Superior temporal gyrus (tissue), 1 donor: ENCODE results near the gene TARBP1.
A peak's percentile ranks its signal among the peaks of the same experiment; 100 is the strongest.
"Not testable (repeated sequence)": the region's sequence is repeated elsewhere in the genome, so short reads cannot be mapped to it uniquely, and the experiment has no call there.

ENCODE experiments used
- DNase-seq: peaks from one replicate; pipeline ENCODE4 v3.0.0-alpha.2; 2016; ENCODE audit errors: extremely low spot score

The TARBP1 gene

GRCh38 chr1:234478481-234479309 is at the start of gene TARBP1:
Gene TARBP1, minus strand, starts transcription at chr1:234479179. Its CDS starts 76 bp downstream, at chr1:234479103.
- peak; percentile 73 for DNase-seq

DNA sequence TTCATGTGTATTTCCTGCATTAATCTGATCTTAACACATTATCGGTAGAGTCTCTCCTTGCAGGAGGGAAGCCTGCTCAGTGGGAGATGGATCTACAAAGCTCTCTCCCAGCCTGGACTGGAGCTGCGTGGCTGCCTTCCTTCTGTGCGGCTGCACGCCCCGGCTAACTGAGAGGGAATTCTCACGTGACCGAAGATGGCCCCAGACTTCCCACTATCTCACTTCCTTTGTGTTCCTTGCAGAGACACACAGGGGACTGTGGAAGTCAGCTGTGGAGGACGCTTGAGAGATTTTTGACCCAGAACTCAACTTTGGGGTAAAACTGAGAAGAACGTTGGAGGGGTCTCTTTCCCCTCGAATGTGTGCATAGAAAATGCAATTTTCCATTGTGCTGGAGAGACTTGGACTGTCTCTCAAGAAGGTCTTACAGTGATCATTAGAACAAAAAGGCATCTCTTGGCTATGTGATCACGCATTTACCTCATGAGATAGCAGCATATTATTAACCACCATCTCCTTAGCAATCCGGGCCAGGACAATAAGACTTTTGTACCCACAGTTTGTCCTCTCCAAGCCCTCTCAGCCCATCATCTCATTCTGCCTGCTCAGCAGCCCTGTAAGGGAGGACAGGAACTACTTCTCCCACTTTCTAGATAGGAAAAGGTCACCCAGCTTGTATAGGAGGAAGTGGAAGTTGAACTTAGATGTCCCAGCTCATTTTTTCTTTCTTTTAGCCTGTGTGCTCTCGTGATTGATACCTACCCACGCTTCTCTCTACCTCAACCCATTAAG is 49.3 kb upstream of the TARBP1 start:
- DNase-seq, result peak; percentile 67

DNA sequence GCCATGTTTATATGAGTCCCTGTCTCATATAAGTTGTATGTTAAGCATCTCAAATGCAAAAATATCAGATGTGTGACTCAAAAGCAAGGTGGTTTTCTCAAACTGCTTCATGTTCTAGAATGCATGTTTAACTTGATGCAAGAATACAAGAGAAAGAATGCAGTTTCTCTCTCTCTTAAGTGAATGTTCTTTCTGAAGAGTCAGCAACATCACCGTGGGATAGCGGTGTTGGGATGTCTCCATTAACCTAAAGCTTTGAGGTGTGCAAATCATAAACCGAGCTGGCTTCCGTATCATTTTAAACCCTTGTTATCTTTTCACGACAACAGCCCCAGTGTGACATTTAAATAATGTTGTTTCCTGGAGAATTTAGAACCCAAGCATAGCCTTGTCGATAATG is 48.4 kb upstream of the TARBP1 start:
- peak; percentile 18 for DNase-seq

GRCh38 chr1:234526922-234527321 is 47.9 kb upstream of the TARBP1 start:
- DNase-seq, result no peak

DNA sequence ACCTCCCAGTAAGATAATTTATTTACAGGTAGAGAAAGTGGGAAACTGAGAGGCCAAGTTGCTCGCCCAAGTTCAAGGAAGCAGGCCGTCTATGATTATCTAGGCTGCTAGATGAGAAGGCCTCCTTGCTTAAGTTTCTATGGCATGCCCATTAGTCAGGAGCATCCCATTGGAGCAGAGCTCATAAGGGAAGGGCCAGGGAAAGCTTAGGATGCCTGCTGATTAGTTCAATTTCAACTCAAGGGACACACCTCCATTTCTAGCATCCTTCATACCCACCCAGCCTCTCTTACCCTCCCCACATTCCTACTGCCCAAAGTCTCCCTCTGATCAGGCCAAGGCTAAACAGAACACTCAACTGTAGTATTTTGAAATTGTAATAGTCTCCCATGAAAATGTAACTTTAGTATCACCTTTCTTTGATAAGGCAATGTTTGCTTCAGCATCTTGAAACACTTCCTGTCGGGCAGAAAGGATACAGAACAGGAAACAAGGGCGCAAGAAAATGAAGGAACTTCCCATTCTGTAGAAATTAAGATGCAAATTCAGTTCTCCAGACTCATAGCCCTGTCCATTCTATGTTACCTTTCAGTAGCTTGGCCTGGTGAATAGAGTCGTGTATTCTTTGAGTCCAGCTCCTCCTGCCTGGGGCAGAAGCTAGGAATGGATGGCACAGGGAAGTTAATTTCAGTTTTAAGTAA is 46.3 kb upstream of the TARBP1 start:
- DNase-seq, result no peak

DNA sequence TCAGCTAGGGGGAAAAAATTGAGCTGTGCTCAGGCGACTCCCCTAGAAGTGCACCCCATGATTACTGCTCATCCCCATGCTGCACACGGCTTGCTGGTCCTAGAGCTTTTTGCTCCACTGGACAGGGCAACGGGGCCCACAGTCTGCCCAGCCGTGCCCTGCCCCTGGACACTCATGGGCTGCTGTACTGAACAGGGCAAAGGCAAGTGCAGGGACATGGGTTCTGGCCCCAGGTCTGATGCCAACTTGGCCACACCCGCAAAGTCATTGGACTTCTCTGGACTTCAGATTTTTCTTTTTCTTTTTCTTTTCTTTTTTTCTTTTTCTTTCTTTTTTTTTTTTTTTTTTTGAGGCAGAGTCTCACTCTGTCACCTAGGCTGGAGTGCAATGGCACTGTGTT is 42.9 kb upstream of the TARBP1 start:
- no peak for DNase-seq

DNA sequence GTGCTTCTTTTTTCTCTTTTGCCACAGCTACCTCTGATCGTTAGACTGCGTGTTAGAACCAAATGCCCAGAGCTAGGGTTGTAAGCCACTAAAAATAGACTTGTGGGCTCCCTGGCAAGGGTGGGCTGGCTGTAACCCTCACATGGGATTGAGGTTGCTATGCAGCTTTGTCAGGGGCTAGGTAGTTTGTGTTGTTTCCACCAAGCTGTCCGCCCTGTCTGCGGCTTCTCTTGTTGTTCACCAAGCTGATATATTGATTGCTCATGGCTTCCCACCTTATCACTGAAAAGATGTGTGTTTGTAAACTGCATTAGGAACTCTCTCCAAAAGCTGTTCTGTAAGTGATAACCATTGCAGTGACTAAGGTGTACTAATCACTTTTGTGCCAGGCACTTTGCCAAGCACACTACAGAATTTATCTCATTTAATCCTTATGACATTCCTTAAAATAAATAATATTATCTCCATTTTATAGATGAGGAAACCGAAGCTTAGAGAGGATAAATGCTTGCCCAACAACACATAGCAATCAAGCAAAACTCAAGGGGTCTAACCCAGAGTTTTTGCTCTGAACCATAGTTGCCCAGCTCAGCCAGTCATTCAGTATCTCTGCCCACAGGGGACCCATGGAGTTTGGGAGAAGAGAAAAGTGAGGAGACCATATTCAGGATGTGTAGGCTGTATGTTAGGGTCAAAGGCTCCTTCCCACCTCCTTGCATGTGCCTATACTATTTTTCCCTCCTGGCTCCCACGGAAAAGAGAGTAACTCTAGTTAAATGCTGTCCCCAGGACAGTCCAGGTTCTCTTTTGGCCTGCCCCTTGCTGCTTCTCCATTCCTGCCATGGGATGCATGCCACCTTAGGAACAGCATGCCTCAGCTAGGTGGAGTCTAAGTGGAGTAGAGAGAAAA is 42.2 kb upstream of the TARBP1 start:
- peak; percentile 8 for DNase-seq

DNA sequence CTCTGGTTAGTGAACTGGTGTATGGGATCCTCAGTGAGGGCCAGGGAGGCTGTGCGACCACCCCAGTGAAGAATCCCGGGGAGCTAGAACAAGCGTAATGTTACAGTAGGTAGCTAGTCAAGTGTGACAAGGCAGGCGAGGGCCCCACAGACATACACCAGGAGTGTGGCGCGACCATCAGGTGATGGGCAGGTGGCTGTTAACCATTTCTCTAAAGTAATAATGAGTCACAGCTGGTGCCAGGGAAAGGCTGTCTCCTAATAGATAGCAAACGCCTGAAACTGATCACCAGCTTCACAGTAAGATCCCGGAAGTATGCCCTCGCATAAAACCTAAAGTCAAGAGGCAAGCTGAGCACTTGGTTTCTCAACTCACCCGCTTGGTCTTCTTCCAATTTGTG is 40.5 kb upstream of the TARBP1 start:
- DNase-seq, result peak; percentile 8

DNA sequence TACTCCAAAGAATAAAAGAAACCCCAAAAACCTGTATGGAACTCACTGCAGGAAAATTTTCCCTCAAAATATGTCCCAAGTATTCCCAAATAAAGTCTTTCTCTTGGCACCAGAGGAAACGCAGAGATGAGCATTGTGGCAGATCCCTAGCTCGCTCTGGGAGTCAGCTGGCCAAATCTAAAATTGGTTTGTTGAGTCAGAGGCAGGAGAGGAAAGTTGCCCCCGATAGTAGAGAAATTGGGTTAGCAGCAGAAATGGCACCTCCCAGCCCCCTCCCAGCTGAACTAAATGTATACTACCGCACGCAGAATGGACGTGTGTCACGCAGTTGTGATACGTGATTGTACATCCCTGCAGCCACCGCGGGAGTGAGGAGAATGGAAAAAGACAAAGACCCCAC is 39.9 kb upstream of the TARBP1 start:
- peak; percentile 46 for DNase-seq

GRCh38 chr1:234518086-234518485 is 39.1 kb upstream of the TARBP1 start:
- not testable (repeated sequence) for DNase-seq

GRCh38 chr1:234517110-234517802 is 38.3 kb upstream of the TARBP1 start:
- peak; percentile 14 for DNase-seq

DNA sequence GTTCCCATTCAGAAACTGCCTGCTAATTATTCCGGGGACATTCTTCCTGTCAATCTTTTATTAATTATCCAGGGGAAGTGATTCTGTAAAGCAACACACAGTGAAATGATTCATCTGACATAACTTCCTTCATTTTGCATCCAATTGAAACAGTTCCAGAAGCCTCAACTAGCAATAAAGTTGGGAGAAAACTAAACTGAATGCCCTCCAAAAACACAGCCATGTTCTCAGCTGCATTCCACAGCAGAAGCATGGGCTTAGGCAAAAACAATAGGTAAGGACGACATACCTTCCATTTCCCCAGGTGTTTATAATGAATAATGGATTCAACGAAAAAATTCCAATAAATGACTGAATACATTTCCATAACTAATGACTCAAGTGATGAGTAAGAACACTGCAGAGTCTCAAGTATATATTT is 36.9 kb upstream of the TARBP1 start:
- no peak for DNase-seq

- peak; percentile 22 for DNase-seq
Observed at GRCh38 chr1:234515411-234515810, 36.4 kb upstream of the TARBP1 start.

DNA sequence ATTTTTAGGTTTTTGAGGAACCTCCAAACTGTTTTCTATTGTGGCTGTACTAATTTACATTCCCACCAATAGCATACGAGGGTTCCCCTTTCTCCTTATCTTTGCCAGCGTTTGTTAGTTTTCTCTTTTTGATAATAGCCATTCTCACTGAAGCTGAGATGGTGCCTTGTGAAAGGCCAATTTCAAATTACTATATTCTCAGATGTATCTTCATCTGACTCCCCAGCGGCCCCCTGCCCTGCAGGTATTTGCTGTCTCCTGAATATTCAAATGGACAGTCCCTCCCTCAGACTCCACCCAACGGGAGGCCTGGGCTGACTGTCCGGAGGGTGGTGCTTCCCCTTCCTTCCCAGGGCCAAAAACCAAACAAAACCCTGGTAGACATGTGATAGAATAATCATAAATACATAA is 33.5 kb upstream of the TARBP1 start:
- peak; percentile 4 for DNase-seq

- DNase-seq, result peak; percentile 3
Observed at GRCh38 chr1:234509457-234510328, 30.7 kb upstream of the TARBP1 start.

DNA sequence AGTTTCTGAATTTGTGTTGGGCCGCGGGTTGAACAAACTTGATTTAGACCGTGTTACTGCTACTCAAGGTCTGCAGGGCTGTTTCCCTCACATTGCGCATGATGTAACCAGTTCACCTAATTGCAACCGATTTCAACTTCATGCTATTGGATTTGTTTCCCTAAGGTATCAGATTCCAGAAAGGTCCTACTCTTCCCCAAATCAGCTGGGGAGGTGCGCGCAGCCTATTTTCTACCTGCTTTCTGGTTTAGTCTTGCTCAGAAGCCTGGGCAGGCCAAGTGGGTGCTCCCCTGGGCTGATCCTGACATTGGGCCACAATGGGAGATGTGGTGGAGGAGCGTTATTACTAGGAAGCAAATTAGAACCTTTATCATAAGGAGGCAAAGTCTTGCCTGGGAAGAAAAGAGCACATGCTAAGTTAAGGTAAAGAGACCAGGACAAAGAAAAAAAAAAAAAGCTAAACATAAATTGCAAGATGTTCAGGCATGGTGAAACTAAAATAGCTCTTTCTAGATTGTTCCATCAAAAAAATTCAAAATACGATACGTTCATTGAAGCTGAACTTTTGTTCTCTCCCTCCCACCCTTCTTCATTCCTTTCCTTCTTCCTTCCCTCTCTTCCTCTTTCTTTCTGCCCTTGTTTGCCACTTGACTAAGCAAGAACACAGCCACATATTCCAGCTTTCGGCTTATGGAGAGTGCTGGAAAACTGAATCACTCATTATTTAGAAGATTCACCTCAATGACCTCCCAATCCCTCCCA is 28.8 kb upstream of the TARBP1 start:
- peak; percentile 7 for DNase-seq

- no peak for DNase-seq
Observed at GRCh38 chr1:234507089-234507488, 28.1 kb upstream of the TARBP1 start.

GRCh38 chr1:234505769-234506102 is 26.8 kb upstream of the TARBP1 start:
- DNase-seq, result peak; percentile 4
